GM12872 (cell line): ENCODE data around the gene HMOX1.

Experiments used
- TF ChIP-seq, protein P1 (sequence below): IDR thresholded peaks from 3 replicates; pipeline ENCODE4 v1.5.1; 2011; ENCODE audit warnings: low read depth, mild to moderate bottlenecking, low read length, moderate library complexity; ENCODE audit not compliant: insufficient read depth

The HMOX1 gene

DNA sequence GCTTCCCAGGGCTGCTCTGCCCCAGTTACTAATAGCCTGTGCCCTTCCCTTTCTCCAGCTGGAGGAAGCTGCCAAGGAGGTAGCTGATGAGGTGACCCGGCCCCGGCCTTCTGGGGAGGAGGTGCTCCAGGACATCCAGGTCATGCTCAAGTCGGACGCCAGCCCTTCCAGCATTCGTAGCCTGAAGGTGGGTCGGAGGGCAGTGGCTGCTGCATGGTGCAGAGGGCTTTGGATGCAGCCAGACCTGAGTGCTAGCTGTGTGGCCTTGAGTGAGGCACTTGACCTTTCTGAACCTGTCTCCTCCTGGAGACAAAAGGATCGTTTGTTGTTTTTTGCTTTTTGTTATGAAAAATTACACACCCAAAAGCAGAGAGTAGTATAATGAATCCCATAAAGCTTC lies 22.5 kb downstream of the HMOX1 start:
- TF ChIP-seq, protein P1, sequence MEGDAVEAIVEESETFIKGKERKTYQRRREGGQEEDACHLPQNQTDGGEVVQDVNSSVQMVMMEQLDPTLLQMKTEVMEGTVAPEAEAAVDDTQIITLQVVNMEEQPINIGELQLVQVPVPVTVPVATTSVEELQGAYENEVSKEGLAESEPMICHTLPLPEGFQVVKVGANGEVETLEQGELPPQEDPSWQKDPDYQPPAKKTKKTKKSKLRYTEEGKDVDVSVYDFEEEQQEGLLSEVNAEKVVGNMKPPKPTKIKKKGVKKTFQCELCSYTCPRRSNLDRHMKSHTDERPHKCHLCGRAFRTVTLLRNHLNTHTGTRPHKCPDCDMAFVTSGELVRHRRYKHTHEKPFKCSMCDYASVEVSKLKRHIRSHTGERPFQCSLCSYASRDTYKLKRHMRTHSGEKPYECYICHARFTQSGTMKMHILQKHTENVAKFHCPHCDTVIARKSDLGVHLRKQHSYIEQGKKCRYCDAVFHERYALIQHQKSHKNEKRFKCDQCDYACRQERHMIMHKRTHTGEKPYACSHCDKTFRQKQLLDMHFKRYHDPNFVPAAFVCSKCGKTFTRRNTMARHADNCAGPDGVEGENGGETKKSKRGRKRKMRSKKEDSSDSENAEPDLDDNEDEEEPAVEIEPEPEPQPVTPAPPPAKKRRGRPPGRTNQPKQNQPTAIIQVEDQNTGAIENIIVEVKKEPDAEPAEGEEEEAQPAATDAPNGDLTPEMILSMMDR: no peak

DNA sequence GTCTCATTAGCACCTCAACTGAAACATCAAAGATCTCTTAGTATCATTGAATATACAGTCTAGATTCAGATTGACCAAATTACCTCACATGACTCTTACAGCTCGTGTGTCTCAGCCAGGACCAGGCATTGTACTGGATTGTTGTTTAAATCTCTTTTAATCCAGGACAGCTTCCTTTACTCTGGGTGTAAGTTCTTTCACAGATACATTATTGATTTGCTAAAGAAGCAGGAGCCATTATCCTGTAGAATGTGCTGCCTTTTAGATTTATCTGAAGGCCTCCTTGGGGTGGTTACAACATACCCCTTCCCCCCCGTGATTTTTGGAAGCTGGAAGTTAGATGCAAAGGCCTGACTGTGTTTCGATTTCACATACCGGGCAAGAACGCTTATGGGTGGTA lies 23.3 kb downstream of the HMOX1 start:
- TF ChIP-seq, protein P1: no peak

GRCh38 chr22:35406443-35406842 lies 25.5 kb downstream of the HMOX1 start:
- TF ChIP-seq, protein P1: no peak

DNA sequence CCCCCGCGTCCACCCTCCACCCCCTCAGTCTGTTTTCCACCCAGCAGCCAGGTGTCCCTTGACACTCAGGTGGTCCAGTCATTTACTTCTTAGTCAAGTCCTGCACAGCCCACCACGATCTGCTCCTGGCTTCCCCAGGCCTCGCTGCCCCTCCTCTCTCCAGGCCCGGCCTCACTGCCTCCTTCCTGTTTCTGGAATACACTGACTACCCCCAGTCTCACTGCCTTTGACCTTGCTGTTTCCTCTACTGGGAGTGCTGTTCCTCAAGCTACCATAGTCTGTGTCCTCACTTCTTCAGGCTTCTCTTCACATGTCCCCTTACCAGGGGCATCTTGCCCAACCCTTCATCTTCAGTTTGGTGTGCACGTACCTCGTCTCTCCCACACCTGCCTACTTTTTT lies 26.5 kb downstream of the HMOX1 start:
- TF ChIP-seq, protein P1: no peak

DNA sequence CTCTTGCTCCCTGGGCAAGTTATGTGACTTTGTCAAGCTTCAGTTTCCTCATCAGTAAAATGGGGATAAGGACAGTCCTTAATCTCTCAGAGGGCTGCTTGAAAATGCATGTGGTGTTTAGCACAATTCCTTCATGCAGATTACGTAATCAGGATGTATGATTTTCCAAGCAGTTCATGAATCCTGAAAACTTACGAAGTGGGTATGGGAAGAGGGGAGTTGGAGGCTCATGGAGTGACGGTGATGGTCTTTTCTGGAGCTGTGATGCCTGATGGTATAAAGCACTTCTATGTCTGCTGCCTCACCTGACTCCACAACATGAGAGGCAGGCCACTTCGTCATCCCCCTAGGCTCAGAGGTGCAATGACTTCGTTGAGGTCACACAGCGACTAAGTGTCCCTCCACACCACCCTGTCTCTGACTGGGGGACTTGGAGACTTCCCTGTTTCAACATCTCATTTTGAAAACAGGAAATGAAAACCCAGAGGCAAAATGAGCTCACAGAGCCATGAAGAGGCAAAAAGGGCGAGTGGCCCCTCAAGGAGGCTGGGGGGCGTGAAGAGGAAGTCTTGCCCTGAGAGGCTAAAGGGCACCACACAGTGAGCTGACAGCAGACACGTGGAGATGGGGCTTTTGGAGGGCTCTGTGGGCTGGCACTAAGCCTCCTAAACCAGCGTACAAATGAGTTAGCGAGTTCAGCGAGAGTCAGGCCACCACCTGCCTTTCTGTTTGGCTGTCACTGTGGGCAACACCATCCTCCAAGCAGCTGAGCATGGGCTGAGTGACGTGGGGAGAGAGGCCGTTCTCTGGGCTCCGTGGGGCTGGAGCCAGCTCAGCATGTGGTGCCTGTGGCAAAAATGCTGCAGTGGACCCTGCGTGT lies 29.1 kb downstream of the HMOX1 start:
- TF ChIP-seq, protein P1: peak; percentile 10; the same call in 1 of the 3 replicates

DNA sequence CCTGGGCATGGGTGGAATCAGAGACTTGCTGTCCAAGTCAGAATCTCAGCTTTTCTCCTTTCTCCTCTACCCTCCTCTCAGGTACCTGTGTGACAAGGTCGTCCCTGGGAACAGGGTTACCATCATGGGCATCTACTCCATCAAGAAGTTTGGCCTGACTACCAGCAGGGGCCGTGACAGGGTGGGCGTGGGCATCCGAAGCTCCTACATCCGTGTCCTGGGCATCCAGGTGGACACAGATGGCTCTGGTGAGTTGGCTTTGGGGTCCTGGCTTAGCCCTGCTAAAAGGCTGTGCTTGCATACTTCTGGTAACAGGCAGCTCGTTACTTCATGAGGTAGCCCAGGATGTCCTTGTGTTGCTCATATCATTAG lies 29.8 kb downstream of the HMOX1 start:
- TF ChIP-seq, protein P1: no peak

DNA sequence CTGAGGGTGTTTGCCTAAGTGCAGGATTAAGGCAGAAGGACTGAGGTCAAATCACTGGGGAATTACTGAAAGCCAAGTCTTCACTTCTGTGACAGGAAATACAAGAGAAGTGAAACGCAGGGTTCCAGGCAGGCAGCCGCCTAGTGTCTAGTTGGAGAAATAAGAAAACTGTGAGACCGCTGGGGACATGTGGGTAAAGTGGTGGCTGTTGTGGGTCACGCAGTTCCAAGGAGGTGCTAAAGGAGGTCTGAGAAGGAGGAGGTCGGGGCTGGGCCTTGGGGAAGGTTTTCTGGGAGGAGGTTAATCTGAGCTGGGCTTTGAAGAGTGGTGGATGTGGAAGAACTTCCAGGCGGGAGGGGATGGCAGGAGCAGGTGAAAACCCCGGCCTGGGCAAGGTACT lies 30.2 kb downstream of the HMOX1 start:
- TF ChIP-seq, protein P1: peak; percentile 67
